Right atrium auricular region (tissue), 2 donors: ENCODE measurements around the gene POC1B. TPM values are rescaled to one million over a fixed set of nuclear protein-coding genes. Genes with fewer than 3 reads are reported as not detected.
A peak's percentile ranks its signal among the peaks of the same experiment; 100 is the strongest.

Experiments used
- DNase-seq: peaks from one replicate; pipeline ENCODE4 v3.0.0-alpha.2; 2019; ENCODE audit warnings: low spot score
- H3K27ac ChIP-seq, 2 donors: fragments of 200-600 bp; sonication (generic); 1 replicate in 1 of 2; 2 replicates in 1 of 2; pipeline ENCODE4 v1.5.1; 2016 to 2019
- H3K27me3 ChIP-seq, 2 donors: fragments of 200-600 bp; sonication (generic); one replicate each; pipeline versions ENCODE4 v1.5.1 to v1.6.0; 2017 to 2019
- H3K36me3 ChIP-seq: fragments of 200-600 bp; sonication (generic); one replicate; pipeline ENCODE4 v1.5.1; 2016
- H3K4me1 ChIP-seq, 2 donors: fragments of 200-600 bp; sonication (generic); one replicate each; pipeline versions ENCODE4 v1.5.1 to v1.6.0; 2017 to 2019
- H3K4me3 ChIP-seq, 2 donors: fragments of 200-600 bp; sonication (generic); 1 replicate in 1 of 2; 2 replicates in 1 of 2; pipeline ENCODE4 v1.5.1; 2017 to 2019; ENCODE audit warnings: mild to moderate bottlenecking in 1 of 2, moderate library complexity in 1 of 2
- H3K9me3 ChIP-seq, 2 donors: fragments of 200-600 bp; sonication (generic); one replicate each; pipeline ENCODE4 v1.5.1; 2019
- total RNA-seq, 2 donors: library from RNA; depleted of rRNA; stranded (reverse); fragments of >200 nt; gene quantifications; one replicate each; pipeline ENCODE4 v1.1.0, GENCODE V29; 2016
- TF ChIP-seq, protein P1 (sequence below), 2 donors: fragments of 200-600 bp; sonication (generic); IDR thresholded peaks; one replicate each; pipeline ENCODE4 v1.5.1; 2019; ENCODE audit warnings: antibody characterized with exemption in 2 of 2

Gene POC1B
- total RNA-seq, 2 donors from 2014 or later = 9.8 to 10.6 TPM

DNA sequence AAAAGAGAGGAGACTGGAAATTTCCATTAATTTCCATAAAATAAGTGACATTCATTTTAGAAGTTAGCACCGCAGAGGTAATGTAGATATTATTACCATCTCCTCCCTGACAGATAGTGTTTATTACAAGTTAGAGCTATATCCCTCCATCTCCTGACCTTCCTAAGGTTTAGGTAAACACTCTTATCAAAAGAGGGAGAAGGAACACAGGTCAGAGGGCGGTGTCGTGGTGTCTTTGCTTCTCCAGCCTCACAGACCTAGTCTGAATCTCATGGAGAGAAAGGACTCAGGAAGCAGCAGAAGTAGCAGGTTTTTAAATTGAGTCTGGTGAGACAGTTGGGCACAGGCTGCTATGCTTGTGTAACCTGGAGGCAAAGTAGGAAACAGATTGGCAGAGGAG, 11.5 kb upstream of the POC1B start:
- H3K27ac ChIP-seq = no peak overlapping the region
- H3K4me3 ChIP-seq = no peak overlapping the region
- H3K27me3 ChIP-seq = no peaks in the 10 kb centered on the region
- H3K36me3 ChIP-seq = no peaks in the 10 kb centered on the region
- no peaks in the 10 kb centered on the region for H3K4me1 ChIP-seq
- no peaks in the 10 kb centered on the region for H3K9me3 ChIP-seq
- TF ChIP-seq, protein P1, sequence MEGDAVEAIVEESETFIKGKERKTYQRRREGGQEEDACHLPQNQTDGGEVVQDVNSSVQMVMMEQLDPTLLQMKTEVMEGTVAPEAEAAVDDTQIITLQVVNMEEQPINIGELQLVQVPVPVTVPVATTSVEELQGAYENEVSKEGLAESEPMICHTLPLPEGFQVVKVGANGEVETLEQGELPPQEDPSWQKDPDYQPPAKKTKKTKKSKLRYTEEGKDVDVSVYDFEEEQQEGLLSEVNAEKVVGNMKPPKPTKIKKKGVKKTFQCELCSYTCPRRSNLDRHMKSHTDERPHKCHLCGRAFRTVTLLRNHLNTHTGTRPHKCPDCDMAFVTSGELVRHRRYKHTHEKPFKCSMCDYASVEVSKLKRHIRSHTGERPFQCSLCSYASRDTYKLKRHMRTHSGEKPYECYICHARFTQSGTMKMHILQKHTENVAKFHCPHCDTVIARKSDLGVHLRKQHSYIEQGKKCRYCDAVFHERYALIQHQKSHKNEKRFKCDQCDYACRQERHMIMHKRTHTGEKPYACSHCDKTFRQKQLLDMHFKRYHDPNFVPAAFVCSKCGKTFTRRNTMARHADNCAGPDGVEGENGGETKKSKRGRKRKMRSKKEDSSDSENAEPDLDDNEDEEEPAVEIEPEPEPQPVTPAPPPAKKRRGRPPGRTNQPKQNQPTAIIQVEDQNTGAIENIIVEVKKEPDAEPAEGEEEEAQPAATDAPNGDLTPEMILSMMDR (IDR thresholded peaks at IDR 0.05) = no peak
- no peak for DNase-seq

DNA sequence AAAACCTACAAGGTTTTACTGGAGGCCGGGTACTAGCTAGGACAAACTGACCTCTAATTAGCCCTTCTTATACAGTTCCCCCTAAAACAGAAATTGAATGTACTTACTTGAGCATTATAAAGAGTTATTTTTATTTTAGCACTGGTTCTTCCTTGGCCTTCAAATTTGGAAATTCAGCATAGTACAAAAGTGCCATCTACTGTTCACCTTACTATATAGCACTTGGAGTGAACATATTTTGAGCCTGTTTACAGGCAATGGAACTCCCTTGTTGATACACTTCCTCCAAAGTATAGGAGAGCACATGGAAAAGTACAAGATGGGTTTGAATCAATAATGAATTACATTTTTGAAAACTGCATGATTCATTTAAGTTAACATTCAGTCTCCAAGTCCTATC, 3.9 kb upstream of the POC1B start:
- Histone ChIP-seq H3K36me3 (no peaks in the 10 kb centered on the region), H3K27me3 (no peaks in the 10 kb centered on the region), H3K27ac (no peak overlapping the region), H3K4me3 (no peak overlapping the region), H3K9me3 (no peaks in the 10 kb centered on the region), H3K4me1 (peaks cover 0 to 10% of the 10 kb centered on the region in 2 donors)
- no peak for DNase-seq
- TF ChIP-seq, protein P1 (IDR thresholded peaks at IDR 0.05) = peak; percentile 61 to 81

DNA sequence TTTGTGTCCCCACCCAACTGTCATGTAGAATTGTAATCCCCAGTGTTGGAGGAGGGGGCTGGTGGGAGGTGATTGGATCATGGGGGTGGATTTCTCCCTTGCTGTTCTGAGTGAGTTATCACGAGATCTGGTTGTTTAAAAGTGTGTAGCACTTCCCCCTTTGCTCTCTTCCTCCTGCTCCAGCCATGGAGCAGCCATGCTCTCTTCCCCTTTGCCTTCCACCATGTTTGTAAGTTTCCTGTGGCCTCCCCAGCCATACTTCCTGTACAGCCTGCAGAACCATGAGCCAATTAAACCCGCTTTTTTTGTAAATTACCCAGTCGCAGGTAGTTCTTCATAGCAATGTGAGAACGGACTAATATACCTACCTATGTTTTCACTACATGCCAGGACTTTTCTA, 2.6 kb upstream of the POC1B start:
- no peak overlapping the region for H3K27ac ChIP-seq
- peaks cover 0 to 17% of the 10 kb centered on the region in 2 donors for H3K4me1 ChIP-seq
- H3K27me3 ChIP-seq = no peaks in the 10 kb centered on the region
- H3K36me3 ChIP-seq = no peaks in the 10 kb centered on the region
- TF ChIP-seq, protein P1 (IDR thresholded peaks at IDR 0.05) = no peak
- DNase-seq = no peak
- H3K4me3 ChIP-seq = no peak overlapping the region
- H3K9me3 ChIP-seq = no peaks in the 10 kb centered on the region

DNA sequence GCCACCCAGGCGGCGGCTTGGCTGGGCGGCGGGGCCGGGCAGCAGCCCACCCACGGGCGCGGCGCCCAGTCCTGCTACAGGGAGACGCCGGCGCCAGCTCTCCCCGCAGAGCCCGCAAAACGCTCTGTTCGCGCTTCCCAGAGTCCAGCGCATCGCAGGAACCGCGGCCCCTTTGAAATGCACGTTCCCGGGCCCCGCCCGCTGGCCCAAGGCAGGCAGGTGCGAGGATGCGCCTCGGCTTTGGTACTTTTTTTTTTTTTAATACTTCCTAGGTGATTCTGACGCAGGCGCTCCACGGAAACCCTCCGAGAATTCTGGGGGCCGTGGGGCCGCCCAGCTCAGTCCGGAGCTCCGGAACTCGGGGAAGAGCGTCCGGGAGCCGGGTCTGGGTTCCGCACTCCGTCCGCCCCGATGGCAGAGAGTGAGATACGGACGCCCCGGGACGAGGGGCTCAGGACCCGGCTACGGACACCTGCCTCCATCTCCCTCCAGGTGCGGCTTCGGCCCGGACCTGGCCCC, 483 bp downstream of the POC1B start:
- H3K27ac ChIP-seq = peak overlapping the region; percentile 91 to 94
- no peaks in the 10 kb centered on the region for H3K27me3 ChIP-seq
- DNase-seq = no peak
- H3K4me1 ChIP-seq = peaks cover 0 to 39% of the 10 kb centered on the region in 2 donors
- H3K4me3 ChIP-seq = peak overlapping the region; percentile 74 to 78
- no peaks in the 10 kb centered on the region for H3K36me3 ChIP-seq
- TF ChIP-seq, protein P1 (IDR thresholded peaks at IDR 0.05) = no peak
- no peaks in the 10 kb centered on the region for H3K9me3 ChIP-seq

DNA sequence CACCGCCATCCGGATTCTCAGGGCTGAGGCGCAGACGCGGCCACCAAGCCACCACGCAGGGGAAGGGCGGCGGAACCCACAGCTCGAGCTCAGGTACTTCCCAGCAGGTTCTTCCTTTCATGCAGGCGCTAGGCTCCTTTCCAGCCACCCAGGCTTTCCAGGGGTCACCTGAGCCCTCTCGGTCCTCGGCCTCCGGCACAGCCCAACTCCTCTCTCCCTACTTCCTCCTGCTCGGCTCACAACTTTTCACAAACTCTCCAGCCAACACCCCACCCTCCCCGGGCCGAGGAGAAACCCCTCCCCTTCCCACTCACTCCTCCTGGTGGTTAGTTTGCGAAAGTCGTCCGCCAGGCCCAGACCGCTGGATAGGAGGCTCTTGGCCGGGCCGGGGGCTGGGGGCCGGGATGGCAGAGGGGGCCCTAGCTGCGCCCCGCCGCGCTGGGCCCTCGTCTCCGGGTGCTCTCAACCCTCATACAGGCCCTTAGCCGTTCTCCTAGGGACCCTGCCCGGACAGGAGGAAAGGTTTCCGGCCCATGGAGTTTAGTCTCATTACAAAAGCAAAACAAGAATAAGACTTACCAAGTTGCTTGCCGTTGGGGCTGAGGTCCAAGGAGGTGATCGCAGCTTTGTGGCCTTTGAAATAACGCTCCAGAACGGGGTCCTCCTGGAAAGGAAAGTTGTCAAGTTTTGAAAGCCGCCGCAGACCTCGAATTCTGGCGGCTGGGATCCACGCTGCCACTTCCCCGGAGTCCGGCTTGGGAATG, 1.1 kb downstream of the POC1B start, which contains the start of gene GALNT4:
GALNT4 (minus strand) TSS at position 256 of the 764 bp plus-strand sequence; CDS start at position 9, 247 bp downstream.
- peaks cover 0 to 39% of the 10 kb centered on the region in 2 donors for H3K4me1 ChIP-seq

More for the DNA sequence above, 1.1 kb downstream of the POC1B start, which contains the start of gene GALNT4:
- TF ChIP-seq, protein P1 (IDR thresholded peaks at IDR 0.05) = peak; percentile 51 to 76
- H3K9me3 ChIP-seq = no peaks in the 10 kb centered on the region
- no peaks in the 10 kb centered on the region for H3K36me3 ChIP-seq
- H3K4me3 ChIP-seq = peak within 1 kb of the TSS; percentile 74 to 78
- peak; percentile 93 for DNase-seq
- H3K27me3 ChIP-seq = no peaks in the 10 kb centered on the region
- peak within 1 kb of the TSS; percentile 91 to 94 for H3K27ac ChIP-seq
